Tongue (tissue), 2 donors: ENCODE results near the gene EML2. TPM values are rescaled to one million over a fixed set of nuclear protein-coding genes. Genes with fewer than 3 reads are reported as not detected.
A peak's percentile ranks its signal among the peaks of the same experiment; 100 is the strongest.
"Not testable (repeated sequence)": the region's sequence is repeated elsewhere in the genome, so short reads cannot be mapped to it uniquely, and the experiment has no call there.

Experiments used
- DNase-seq: peaks from one replicate; pipeline ENCODE4 v3.0.0-alpha.2; 2015
- total RNA-seq: library from RNA; depleted of rRNA; stranded (reverse); fragments of >200 nt; gene quantifications from one replicate; pipeline ENCODE4 v1.2.3, GENCODE V29; 2014

Gene EML2
- total RNA-seq, 1 donor from 2014 or later, result 16.1 TPM

GRCh38 chr19:45653634-45654033 lies 14.4 kb upstream of the EML2 start:
- no peak for DNase-seq

DNA sequence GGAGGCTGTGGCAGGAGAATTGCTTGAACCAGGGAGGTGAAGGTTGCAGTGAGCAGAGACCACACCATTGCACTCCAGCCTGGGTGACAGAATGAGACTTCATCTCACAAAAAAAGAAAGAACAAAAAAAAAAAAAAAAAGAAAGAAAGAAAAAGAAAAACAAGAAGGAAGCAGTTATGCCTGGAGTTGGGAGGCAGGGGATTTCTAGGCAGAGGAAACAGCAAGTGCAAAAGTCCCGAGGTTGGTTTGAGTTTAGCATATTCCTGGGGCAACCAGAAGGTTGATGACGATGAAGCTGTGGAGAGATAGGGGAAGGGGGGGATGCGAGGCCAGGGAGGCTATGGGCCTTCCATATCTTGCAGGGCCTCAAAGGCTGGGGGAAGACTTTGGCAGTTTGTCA lies 11.5 kb upstream of the EML2 start:
- no peak for DNase-seq

- no peak for DNase-seq
These were observed 7.1 kb upstream of the EML2 start for GRCh38 chr19:45646345-45646698.

GRCh38 chr19:45645631-45646344 lies 6.6 kb upstream of the EML2 start:
- peak; percentile 85 for DNase-seq

DNA sequence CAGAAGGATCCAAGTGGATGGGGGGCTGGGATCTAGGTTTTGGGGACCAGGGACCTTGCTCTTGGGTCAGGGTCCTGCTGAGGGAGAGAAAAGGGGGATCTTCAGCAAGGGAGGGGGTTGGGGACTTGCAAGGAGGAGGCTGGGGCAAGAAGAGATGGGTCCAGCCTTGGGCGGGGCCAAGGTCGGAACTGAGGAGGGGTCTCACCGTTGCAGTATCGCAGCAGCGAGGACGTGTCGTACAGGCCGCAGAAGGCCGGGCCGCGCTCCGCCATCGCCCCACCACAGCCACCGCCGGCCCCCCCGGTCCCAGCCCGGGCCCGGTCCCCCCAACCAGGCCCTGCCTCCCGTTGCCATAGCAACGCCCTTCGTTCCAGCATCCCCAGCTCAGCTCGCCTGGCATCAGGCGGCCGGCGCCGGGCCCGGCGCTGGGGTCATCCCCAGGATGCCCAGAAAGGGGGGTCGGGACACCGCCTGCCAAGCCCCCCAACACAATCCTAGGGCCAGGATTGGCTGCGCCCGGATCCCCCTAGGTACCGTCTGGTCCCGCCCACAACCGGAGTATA lies 6.0 kb upstream of the EML2 start:
- DNase-seq, result no peak

GRCh38 chr19:45643927-45644771 lies 5.0 kb upstream of the EML2 start:
- DNase-seq, result no peak

DNA sequence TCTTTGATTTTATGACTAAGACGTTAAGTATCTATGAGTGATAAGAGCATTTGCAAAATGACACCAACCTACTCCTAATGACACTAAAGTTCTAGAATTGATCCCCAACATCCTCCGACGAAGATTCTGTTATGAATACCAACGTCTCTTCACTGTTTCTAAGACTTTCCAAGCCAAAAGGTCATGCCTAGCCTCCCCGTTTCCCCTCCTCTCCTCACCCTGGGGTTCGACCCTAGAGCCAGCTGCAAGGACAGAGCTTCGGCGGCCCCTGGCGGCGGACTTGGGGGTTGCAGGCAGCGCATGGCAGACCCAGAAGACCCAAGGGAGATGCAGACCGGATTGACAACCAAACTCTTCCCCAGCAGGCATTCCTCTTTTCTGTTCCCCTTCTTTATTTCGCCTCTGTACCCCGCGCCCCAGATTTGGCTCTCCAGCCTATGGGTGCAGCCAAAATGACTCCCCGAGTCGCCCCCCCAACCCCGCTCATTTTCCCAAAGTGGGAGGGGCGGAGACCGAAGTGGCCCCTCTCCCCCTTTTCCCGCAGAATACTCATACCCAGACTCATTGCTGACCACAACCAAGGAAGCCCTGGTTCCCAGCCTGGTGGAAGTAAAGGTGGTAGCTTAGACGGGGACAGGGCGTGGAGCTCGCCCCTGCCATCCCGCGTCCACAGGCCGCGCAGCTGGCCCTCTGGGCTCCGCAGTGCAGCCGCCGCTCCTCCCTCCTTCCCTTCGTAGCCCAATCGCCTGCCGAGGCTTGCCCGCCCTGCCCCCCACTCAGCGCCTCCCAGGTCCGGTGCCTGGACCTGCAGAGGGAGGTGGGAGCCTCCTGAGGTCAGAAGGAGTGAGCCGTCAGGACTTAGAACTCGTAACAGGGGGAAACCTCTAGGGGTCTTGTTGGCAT lies 4.1 kb upstream of the EML2 start:
- DNase-seq, result peak; percentile 92

DNA sequence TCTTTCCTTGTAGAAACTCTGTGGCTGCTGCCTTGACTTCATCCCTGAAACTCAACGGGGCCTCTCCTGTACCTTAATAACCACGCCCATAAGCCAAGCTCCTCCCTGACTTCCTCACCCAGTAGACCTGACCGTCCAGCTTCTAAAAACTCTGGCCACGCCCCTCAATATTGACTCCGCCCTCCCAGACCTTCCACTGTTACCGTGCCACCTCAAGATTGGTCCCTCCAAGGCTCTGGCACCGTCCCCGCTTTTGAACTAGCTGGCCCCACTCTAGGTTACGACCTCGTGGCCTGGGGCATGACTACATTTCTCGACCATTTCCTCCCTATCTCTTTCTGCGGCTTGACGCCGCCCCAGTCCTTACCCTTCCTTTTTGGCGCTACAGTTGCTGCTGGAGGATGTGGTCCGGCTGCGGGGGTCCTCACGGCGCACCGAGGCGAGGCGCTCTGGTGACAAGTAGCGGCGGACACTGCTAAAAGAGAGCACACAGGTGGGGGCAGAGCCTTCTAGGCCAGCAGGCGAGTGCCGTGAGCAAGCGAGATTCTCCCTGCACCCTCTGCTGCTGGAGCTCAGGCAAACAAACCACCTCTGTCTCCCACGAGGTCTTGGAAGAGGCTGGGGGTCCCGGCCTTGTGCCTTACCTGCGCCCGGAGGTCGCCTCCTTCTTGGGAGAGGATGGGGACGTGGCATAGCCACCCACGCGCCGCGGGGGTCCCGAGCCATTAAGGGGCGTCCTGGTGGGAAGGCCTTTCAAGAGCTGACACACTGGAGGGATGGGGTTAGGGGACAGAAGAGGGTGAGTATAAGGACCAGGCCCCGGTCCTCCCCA lies 2.3 kb upstream of the EML2 start:
- peak; percentile 74 for DNase-seq

DNA sequence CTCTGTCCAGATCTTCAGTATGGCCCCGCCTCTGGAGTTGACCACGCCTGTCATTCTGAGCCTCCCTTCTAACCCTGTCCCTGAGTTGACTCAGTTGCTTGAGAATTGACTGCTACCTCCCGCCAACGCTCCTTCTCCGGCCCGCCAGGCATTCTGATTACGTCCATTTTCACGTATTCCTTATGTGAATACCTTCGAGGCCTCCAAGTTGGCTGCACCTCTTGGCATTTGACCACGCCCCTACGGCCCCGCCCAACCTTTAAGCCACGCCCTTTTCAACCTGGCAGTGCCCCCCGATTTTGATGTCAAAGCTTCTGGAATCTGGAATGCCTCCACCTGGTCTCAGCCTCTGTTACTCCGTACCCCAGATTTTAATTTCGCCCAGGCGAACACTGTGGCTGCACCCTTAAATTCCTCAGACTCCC lies 1.7 kb upstream of the EML2 start:
- DNase-seq, result peak; percentile 28

GRCh38 chr19:45637890-45638667 lies 1.1 kb downstream of the EML2 start:
- no peak for DNase-seq

DNA sequence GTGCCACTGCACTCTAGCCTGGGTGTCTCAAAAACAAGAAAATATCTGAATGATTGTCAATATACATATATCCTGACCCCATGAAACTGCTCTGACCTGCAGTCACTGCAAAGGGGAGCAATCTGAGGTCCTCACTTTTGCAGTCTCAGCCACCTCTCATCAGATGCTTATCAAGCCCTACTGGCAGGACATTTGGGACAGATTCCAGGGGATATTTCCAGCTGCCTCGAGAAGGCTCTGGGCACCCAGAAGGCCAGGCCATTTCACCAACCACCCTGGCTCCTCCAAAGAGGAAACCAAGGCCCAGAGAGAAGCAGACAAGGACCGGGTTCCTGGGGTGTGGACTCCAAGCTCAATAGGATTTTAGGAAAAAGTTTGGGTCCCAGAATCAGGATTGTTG lies 2.3 kb downstream of the EML2 start:
- DNase-seq, result no peak

GRCh38 chr19:45636275-45636674 lies 2.9 kb downstream of the EML2 start:
- DNase-seq, result no peak

DNA sequence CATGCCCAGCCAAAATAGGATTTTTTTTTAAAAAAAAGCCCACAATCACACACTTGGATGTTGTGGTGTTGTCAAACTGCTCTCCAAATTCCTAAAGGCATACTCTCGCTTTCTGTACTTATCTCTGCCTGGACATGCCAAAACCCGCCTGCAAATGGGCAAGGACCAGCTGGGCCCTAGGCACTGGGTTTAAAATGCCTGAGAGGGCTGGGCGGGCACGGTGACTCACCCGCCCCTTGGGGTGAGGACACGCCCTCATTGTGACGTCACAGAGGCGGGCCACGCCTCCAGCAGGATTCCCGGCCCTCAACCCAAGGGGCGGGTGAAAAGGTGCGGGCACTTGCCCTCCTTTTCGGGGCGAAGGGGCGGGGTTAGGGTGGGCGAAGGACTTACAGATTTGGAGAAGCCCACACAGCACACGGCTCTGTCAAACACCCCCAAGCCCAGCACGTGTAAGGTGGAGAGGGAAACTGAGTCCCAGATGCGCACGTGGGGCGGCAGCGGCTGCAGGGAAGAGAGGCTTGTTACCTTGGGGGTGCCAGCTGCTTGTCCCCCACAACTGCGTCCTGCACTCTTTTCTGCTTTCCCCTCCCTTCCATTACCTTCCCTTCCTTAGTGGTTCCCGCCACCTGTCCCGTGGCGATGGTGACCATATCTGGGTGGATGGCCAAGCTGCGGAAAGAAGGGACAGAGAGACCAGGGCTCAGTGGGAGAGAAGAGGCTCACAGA lies 6.6 kb downstream of the EML2 start:
- DNase-seq, result peak; percentile 93

- DNase-seq, result no peak
These were observed 8.7 kb downstream of the EML2 start for GRCh38 chr19:45630463-45630862.

DNA sequence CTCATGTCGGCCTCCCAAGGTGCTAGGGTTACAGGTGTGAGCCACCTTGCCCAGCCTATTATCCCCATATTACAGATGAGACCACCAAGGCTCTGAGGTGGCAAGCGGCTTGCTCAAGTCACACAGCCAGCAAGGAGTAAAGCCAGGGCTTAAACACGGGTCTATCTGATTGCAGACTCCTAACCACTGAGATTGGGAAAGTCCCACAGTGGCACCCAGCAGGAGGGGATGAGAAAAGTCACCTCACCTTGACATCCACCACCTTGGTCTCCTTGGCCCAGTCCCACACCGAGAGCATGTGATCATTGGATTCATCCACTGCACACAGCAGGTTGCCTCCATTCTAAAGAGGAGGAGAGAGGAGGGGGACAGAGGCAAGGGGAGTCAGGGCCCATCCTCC lies 9.5 kb downstream of the EML2 start:
- DNase-seq, result no peak

DNA sequence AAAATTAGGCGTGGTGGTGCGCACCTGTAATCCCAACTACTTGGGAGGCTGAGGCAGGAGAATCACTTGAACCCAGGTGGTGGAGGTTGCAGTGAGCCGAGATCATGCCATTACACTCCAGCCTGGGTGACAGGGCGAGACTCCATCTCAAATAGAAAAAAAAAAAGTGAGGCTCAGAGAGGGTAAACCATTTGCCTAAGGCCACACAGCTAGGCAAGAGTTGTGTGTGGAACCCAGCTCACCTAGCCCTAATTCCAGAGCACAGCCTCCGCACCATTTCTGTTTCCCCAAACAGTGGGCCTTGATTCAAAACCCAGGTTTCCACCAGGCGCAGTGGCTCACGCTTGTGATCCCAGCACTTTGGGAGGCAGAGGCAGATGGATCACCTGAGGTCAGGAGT lies 11.0 kb downstream of the EML2 start:
- DNase-seq, result not testable (repeated sequence)

- no peak for DNase-seq
These were observed 15.2 kb downstream of the EML2 start for GRCh38 chr19:45623984-45624383.

DNA sequence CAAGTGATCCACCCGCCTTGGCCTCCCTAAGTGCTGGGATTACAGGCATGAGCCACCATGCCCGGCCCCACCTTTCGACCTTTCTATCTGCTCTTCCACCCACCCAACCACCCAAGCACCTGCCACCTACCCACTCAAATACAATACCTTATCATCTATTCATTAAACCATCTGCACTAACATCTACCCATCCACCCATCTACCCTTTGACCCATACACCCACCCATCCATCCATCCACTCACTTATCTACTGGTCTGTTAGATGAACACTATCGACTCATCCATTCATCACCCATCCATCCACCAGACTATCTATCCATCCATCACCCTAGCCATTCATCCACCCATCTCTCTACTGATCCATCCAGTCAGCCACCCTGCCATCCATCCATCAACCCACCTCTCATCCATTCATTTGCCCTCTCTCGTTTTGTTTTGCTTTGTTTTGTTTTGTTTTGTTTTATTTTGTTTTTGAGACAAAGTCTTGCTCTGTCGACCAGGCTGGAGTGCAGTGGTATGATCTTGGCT lies 17.2 kb downstream of the EML2 start:
- DNase-seq, result no peak

DNA sequence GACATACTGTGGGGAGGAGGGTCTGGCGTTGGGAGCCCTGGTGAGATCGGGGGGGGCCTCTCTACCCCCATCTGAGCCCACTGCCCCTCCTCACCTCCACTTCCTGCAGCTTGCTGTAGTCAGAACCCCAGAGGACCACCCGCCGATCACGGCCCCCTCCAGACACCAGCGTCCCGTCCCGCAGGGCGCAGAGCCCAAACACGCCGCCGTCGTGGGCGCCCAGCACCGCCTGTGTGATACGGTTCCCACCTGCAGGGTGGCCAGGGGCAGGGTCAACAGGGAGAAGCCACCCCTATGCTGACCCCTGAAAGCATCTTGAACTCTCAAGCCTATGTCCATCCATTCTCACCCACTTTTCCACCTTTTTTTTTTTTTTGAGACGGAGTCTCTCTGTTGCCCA lies 17.8 kb downstream of the EML2 start:
- DNase-seq, result no peak

DNA sequence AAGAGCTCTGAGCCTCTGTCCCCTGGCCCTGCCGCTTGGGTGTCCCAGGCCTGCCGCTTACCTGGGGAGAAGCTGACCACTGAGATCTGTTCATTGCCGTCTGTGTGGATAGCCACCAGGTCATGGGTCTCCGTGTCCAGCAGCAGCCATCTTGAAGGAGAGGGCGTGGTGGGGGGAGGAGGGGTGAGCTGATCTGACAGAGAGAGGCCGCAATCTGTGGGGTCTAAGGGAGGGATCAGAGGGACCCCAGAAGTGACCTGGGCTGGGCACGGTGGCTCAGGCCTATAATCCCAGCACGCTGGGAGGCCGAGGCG lies 22.5 kb downstream of the EML2 start:
- DNase-seq, result no peak
